ENCODE data around the gene ABCA9. TPM values are rescaled to one million over a fixed set of nuclear protein-coding genes. Genes with fewer than 3 reads are reported as not detected.

The ABCA9 gene
- total RNA-seq, 2 donors from 2014 or later, result 22.5 to 29.7 TPM

Small RNAs within 50 kb of the gene (microRNA-seq; reads per million reads assigned to microRNA genes)
- gene MIR4524A (0 reads per million in 2 donors), gene MIR4524B (0 reads per million in 2 donors)

Other genes starting within 250 kb of the ABCA9 start
- 10 to 100 TPM; 72.2 to 80.6 TPM for gene ABCA8, start 105.5 kb downstream of the ABCA9 start, total RNA-seq
- gene ABCA6, start 81.0 kb upstream of the ABCA9 start, total RNA-seq, result 10 to 100 TPM; 30.6 to 42.2 TPM
- 10 to 100 TPM in 1 of 2 donors, 1 to 10 TPM in 1; 5.7 to 12.8 TPM for gene ABCA10, start 167.9 kb upstream of the ABCA9 start, total RNA-seq